ENCODE measurements around the gene ELAPOR1.

- TF ChIP-seq CTCF (IDR thresholded peaks at IDR 0.05; ENCODE audit: low read depth, low read length, missing input control) (no peak), GABPA (IDR thresholded peaks at IDR 0.05 in 1 of 2, conservative IDR thresholded peaks at IDR 0.05 in 1 of 2) (no peak), JUND (IDR thresholded peaks at IDR 0.05) (no peak), MAX (IDR thresholded peaks at IDR 0.05) (no peak), RAD21 (IDR thresholded peaks at IDR 0.05) (no peak), TAF1 (conservative IDR thresholded peaks at IDR 0.05) (no peak), REST (IDR thresholded peaks at IDR 0.05) (no peak), ATF3 (IDR thresholded peaks at IDR 0.05) (no peak), FOXA1 (IDR thresholded peaks at IDR 0.05) (no peak), YY1 (IDR thresholded peaks at IDR 0.05) (no peak)
These were observed 20.5 kb downstream of the ELAPOR1 start for GRCh38 chr1:109134423-109134822.

Measured in liver (tissue), 3 donors.